ENCODE measurements around the gene ZMYM2.

DNA sequence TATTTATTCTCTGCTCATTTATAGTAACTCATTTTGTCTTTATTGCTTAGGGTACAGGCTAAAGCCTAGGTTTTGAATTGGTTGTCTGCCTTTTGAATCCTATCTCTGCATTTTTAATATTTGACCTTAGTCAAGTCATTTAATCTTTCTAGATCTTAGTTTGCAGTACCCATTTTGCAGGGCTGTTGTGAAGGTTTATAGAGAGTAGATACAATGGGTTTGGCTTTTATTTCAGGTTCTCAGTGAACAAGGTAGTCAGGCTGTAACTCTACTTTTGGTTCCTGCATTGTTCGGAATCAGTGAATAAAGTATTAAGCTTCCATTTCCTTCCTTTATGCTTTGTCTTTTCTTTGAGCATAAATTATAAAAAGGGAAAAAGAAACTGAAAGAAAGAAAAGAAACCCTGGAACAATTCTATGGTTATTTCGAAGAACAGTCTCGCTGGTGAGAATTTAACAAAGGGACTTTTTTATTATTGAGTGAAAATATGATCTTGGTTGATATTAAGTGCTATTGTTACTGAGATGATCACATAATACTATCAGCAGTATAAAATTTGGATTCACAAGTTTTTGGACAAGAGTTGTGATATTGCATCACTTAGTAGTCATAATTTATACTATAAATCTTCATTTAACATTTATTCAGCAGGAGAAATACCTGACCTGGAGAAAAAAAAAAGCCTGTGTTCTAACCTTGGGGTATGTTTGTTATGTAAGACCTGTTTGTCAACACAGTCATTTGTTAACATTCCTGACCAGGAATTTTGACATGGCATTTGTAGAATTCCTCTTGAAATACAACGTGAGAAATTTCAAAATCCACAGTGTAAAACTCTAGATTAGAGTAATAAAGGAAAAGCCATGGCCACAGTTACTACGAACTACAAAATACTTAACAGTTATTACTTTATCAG is 91.3 kb downstream of the ZMYM2 start:
- TF ChIP-seq, protein P1, sequence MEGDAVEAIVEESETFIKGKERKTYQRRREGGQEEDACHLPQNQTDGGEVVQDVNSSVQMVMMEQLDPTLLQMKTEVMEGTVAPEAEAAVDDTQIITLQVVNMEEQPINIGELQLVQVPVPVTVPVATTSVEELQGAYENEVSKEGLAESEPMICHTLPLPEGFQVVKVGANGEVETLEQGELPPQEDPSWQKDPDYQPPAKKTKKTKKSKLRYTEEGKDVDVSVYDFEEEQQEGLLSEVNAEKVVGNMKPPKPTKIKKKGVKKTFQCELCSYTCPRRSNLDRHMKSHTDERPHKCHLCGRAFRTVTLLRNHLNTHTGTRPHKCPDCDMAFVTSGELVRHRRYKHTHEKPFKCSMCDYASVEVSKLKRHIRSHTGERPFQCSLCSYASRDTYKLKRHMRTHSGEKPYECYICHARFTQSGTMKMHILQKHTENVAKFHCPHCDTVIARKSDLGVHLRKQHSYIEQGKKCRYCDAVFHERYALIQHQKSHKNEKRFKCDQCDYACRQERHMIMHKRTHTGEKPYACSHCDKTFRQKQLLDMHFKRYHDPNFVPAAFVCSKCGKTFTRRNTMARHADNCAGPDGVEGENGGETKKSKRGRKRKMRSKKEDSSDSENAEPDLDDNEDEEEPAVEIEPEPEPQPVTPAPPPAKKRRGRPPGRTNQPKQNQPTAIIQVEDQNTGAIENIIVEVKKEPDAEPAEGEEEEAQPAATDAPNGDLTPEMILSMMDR (IDR thresholded peaks at IDR 0.05), result no peak
- TF ChIP-seq, protein P2, sequence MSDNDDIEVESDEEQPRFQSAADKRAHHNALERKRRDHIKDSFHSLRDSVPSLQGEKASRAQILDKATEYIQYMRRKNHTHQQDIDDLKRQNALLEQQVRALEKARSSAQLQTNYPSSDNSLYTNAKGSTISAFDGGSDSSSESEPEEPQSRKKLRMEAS (IDR thresholded peaks at IDR 0.05), result no peak
- TF ChIP-seq POLR2A (IDR thresholded peaks at IDR 0.05; ENCODE audit: low read length) (no peak), KDM5A (IDR thresholded peaks at IDR 0.05) (no peak), CEBPB (IDR thresholded peaks at IDR 0.05) (no peak)
- TF ChIP-seq, protein P3, sequence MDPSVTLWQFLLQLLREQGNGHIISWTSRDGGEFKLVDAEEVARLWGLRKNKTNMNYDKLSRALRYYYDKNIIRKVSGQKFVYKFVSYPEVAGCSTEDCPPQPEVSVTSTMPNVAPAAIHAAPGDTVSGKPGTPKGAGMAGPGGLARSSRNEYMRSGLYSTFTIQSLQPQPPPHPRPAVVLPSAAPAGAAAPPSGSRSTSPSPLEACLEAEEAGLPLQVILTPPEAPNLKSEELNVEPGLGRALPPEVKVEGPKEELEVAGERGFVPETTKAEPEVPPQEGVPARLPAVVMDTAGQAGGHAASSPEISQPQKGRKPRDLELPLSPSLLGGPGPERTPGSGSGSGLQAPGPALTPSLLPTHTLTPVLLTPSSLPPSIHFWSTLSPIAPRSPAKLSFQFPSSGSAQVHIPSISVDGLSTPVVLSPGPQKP (IDR thresholded peaks at IDR 0.05; ENCODE audit: low read depth, low read length), result no peak
- TF ChIP-seq, protein P4, sequence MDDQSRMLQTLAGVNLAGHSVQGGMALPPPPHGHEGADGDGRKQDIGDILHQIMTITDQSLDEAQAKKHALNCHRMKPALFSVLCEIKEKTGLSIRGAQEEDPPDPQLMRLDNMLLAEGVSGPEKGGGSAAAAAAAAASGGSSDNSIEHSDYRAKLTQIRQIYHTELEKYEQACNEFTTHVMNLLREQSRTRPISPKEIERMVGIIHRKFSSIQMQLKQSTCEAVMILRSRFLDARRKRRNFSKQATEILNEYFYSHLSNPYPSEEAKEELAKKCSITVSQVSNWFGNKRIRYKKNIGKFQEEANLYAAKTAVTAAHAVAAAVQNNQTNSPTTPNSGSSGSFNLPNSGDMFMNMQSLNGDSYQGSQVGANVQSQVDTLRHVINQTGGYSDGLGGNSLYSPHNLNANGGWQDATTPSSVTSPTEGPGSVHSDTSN (IDR thresholded peaks at IDR 0.05), result no peak

Measured in A549 (cell line).